Medulla oblongata (tissue), 1 donor: Measurements from ENCODE around the gene BRD3OS.
A peak's percentile ranks its signal among the peaks of the same experiment; 100 is the strongest.

Source experiments
- DNase-seq: peaks from one replicate; pipeline ENCODE4 v3.0.0-alpha.2; 2015; ENCODE audit errors: extremely low spot score

The BRD3OS gene

GRCh38 chr9:134050726-134051125 lies 25.4 kb downstream of the BRD3OS start:
- DNase-seq = no peak

- DNase-seq = no peak
Observed at GRCh38 chr9:134051319-134051718, 26.0 kb downstream of the BRD3OS start.

- no peak for DNase-seq
Observed at GRCh38 chr9:134052491-134052890, 27.2 kb downstream of the BRD3OS start.

- DNase-seq = no peak
Observed at GRCh38 chr9:134052941-134053340, 27.7 kb downstream of the BRD3OS start.

GRCh38 chr9:134053401-134053871 lies 28.2 kb downstream of the BRD3OS start:
- no peak for DNase-seq

GRCh38 chr9:134053941-134054761 lies 28.9 kb downstream of the BRD3OS start:
- DNase-seq = no peak

GRCh38 chr9:134054891-134055811 lies 29.9 kb downstream of the BRD3OS start:
- no peak for DNase-seq

- peak; percentile 79 for DNase-seq
Observed at GRCh38 chr9:134055981-134056461, 30.7 kb downstream of the BRD3OS start.

GRCh38 chr9:134056483-134057306 lies 31.4 kb downstream of the BRD3OS start:
- no peak for DNase-seq

GRCh38 chr9:134057307-134057657 lies 32.0 kb downstream of the BRD3OS start:
- no peak for DNase-seq

GRCh38 chr9:134057751-134058701 lies 32.7 kb downstream of the BRD3OS start:
- DNase-seq = no peak

GRCh38 chr9:134058716-134059115 lies 33.4 kb downstream of the BRD3OS start:
- no peak for DNase-seq

- no peak for DNase-seq
Observed at GRCh38 chr9:134059188-134059641, 33.9 kb downstream of the BRD3OS start.

- DNase-seq = peak; percentile 81
Observed at GRCh38 chr9:134059661-134060395, 34.5 kb downstream of the BRD3OS start.

- DNase-seq = no peak
Observed at GRCh38 chr9:134060546-134060945, 35.3 kb downstream of the BRD3OS start.

- no peak for DNase-seq
Observed at GRCh38 chr9:134061019-134061687, 35.9 kb downstream of the BRD3OS start.

- no peak for DNase-seq
Observed at GRCh38 chr9:134061688-134062371, 36.5 kb downstream of the BRD3OS start.

- DNase-seq = no peak
Observed at GRCh38 chr9:134062461-134063087, 37.3 kb downstream of the BRD3OS start.
